Endothelial cell (in vitro differentiated cells): ENCODE results near the gene PLD5. TPM values are rescaled to one million over a fixed set of nuclear protein-coding genes. Genes with fewer than 3 reads are reported as not detected.

Experiments
- DNase-seq: peaks from one replicate; pipeline ENCODE4 v3.0.0; 2021; ENCODE audit warnings: low spot score
- H3K27ac Mint-ChIP-seq: one replicate; pipeline ENCODE4 v1.8.0; 2021; ENCODE audit warnings: mixed read lengths, inconsistent platforms; ENCODE audit not compliant: unreplicated experiment
- H3K27me3 Mint-ChIP-seq: one replicate; pipeline ENCODE4 v1.8.0; 2021; ENCODE audit warnings: mild to moderate bottlenecking, moderate library complexity, mixed read lengths, inconsistent platforms; ENCODE audit not compliant: unreplicated experiment
- H3K36me3 Mint-ChIP-seq: one replicate; pipeline ENCODE4 v1.8.0; 2021; ENCODE audit warnings: mild to moderate bottlenecking, low read depth, mixed read lengths, inconsistent platforms; ENCODE audit not compliant: unreplicated experiment
- H3K4me1 Mint-ChIP-seq: one replicate; pipeline ENCODE4 v1.8.0; 2021; ENCODE audit warnings: mild to moderate bottlenecking, mixed read lengths, inconsistent platforms; ENCODE audit not compliant: unreplicated experiment
- H3K4me3 Mint-ChIP-seq: one replicate; pipeline ENCODE4 v1.8.0; 2021; ENCODE audit warnings: mild to moderate bottlenecking, mixed read lengths, inconsistent platforms; ENCODE audit not compliant: unreplicated experiment
- H3K9me3 Mint-ChIP-seq: one replicate; pipeline ENCODE4 v1.8.0; 2021; ENCODE audit warnings: mixed read lengths, inconsistent platforms; ENCODE audit not compliant: unreplicated experiment
- total RNA-seq: library from RNA; stranded (reverse); fragmentation: NEBNext Ultra II Directional; extraction: Animal tissue kit (Norgen Biotek cat#: 25700); gene quantifications from one replicate; pipeline ENCODE4 v1.2.1, GENCODE V29; 2021; ENCODE audit not compliant: unreplicated experiment
- TF ChIP-seq, protein P1 (sequence below): fragments of 200-600 bp; sonication (generic); IDR thresholded peaks from one replicate; pipeline ENCODE4 v1.5.0; 2021; ENCODE audit warnings: antibody characterized with exemption; ENCODE audit not compliant: unreplicated experiment

PLD5 gene
- total RNA-seq, 1 donor from 2014 or later, result not detected

DNA sequence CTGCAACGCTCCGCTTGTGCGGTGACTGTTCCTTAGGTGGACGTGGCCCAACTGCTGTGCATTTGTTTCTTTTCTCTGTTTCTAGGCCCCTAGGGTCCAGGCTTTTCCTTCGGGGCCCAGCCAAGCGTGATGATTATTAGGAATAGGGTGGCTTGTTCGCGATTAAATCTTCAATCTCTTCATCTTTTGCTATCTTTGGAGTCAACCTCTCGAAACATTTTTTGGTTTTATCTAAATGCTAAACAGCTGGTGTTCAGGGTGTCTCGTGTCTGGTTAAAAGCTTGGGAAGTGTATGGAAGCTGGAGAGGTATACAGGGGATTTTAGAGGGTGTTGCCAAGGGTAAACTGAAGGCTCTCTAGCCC is 844 bp upstream of the PLD5 start:
- H3K9me3 Mint-ChIP-seq, result no peaks in the 10 kb centered on the region
- peak overlapping the region; percentile 37 for H3K4me3 Mint-ChIP-seq
- no peak overlapping the region for H3K27ac Mint-ChIP-seq
- TF ChIP-seq, protein P1, sequence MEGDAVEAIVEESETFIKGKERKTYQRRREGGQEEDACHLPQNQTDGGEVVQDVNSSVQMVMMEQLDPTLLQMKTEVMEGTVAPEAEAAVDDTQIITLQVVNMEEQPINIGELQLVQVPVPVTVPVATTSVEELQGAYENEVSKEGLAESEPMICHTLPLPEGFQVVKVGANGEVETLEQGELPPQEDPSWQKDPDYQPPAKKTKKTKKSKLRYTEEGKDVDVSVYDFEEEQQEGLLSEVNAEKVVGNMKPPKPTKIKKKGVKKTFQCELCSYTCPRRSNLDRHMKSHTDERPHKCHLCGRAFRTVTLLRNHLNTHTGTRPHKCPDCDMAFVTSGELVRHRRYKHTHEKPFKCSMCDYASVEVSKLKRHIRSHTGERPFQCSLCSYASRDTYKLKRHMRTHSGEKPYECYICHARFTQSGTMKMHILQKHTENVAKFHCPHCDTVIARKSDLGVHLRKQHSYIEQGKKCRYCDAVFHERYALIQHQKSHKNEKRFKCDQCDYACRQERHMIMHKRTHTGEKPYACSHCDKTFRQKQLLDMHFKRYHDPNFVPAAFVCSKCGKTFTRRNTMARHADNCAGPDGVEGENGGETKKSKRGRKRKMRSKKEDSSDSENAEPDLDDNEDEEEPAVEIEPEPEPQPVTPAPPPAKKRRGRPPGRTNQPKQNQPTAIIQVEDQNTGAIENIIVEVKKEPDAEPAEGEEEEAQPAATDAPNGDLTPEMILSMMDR, result no peak
- peaks cover 11% of the 10 kb centered on the region for H3K27me3 Mint-ChIP-seq
- H3K4me1 Mint-ChIP-seq, result no peaks in the 10 kb centered on the region
- DNase-seq, result no peak
- H3K36me3 Mint-ChIP-seq, result no peaks in the 10 kb centered on the region

DNA sequence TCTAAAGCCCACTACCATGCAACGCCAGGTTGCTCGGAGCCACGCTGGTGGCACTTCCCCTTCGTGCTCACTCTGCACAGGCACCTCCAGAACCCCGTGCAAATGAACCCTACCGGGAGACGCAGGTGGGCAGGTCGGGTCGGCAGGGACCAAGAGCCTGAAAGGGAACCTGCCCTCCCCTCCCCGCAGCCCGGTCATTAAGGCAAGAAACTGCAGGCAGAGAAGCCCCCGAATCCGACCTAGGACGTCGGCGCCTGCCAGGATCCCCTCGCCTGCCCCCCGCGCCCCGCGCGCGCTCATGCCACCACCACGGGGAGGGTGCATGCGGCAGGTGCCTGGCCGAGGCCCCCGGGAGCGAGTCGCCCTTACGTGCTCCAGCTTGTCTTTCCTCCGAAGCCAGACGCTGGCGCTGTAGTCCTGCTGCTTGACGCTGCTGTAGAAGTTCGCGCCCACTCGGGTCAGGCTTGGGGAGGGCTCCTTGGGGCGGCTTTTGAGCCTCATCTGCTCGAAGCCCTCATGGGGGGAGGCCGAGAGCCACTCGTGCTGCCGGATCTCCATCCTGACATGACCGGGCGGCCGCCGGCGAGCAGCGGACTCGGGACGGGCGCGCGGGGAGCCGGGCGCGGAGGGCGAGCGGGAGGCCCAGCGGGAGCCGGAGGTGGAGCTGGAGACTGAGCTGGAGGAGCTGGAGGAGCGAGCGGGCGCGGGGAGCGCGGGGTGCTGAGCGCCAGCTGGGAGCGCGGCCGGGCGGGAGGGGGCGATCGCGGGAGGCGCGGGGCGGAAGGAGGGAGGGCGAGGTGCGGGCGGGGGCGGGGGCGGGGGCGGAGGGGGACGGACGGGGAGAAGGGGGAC is 552 bp downstream of the PLD5 start:
- no peaks in the 10 kb centered on the region for H3K9me3 Mint-ChIP-seq
- peak; percentile 60 for DNase-seq
- TF ChIP-seq, protein P1, result no peak
- H3K27me3 Mint-ChIP-seq, result peaks cover 9% of the 10 kb centered on the region
- no peak overlapping the region for H3K27ac Mint-ChIP-seq
- H3K36me3 Mint-ChIP-seq, result no peaks in the 10 kb centered on the region
- H3K4me1 Mint-ChIP-seq, result no peaks in the 10 kb centered on the region
- peak overlapping the region; percentile 77 for H3K4me3 Mint-ChIP-seq

DNA sequence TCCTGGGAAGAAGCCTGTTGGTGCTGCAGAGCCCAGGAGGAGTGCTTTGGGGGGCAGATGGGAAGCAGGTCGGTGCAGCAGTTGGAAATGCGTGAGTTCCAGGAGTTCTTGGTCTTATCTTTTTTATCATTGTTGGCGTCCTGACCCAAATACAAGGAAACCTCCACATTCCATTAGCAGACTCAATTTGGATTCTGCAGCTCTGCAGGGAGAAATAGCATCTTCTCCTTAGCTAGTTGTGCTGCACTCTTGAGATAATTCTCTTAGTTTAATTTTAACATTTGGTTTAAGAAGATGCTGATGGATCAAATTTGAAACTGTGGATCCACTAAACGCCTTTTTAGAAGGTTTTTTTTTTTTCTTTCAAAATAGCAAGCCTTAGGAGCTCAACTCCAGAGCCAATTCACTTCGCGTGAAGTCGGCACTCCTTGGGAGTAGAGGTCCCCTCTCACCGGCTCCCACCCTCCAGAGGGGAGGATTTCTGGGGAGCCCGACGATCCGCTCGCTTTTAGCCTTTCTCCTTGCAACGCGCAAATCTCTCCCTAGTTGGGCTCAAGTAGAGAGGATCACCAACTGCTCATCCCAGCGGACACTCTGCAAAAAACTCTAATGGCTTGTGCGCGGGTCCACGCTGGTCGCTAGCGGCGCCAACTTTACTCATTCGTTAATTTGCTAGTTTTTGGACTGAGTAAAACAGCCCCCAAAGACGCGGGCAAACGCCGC is 1.3 kb downstream of the PLD5 start:
- H3K36me3 Mint-ChIP-seq, result no peaks in the 10 kb centered on the region
- DNase-seq, result no peak
- H3K9me3 Mint-ChIP-seq, result no peaks in the 10 kb centered on the region
- no peak overlapping the region for H3K27ac Mint-ChIP-seq
- TF ChIP-seq, protein P1, result no peak
- peak overlapping the region; percentile 77 for H3K4me3 Mint-ChIP-seq
- peaks cover 9% of the 10 kb centered on the region for H3K27me3 Mint-ChIP-seq
- H3K4me1 Mint-ChIP-seq, result no peaks in the 10 kb centered on the region

DNA sequence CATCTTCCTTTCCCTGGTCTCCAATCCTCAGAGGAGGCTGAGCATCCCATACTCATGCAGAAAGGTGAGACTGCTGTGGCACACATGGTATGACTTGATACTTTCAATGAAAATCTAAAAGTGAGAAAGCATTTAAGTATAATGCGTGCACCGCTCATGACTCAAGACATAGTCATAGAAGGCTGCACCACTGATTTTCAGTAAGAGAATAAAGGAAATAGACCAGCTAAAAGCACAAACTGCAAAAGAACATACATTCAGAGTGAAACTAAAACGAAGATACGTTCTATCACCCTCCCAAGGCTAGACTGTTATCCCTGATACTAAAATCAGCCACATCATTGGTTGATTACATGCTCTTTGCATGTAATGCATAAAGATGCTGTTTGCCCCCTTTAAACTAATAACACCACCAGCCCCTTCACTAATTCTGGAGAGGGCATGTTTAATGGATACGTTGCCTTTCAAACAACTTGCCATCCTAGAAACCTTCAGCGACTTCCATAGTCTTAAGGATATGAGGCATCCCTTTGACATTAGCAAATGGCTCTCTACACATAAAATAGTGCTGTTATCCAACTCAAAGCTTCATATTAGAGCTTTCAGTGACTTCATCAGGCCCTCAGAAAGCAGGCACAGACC is 2.1 kb downstream of the PLD5 start:
- Mint-ChIP-seq H3K36me3 (no peaks in the 10 kb centered on the region), H3K27me3 (peaks cover 9% of the 10 kb centered on the region), H3K4me1 (no peaks in the 10 kb centered on the region), H3K27ac (no peak overlapping the region), H3K4me3 (no peak overlapping the region), H3K9me3 (no peaks in the 10 kb centered on the region)
- no peak for DNase-seq
- TF ChIP-seq, protein P1, result no peak
